Neural progenitor cell (in vitro differentiated cells): Measurements from ENCODE around the gene TNNT3.

Experiments
- CTCF ChIP-seq: fragments of 200-600 bp; sonication (generic); IDR thresholded peaks from 2 replicates; pipeline ENCODE4 v1.5.1; 2017; ENCODE audit warnings: antibody characterized with exemption, mild to moderate bottlenecking
- EZH2 ChIP-seq: fragments of 200-600 bp; sonication (generic); IDR thresholded peaks from 2 replicates; pipeline ENCODE4 v1.6.1; 2017; ENCODE audit warnings: antibody characterized with exemption, mild to moderate bottlenecking, moderate library complexity

GRCh38 chr11:1929621-1930461 is 10.3 kb downstream of the TNNT3 start:
- TF ChIP-seq EZH2 (no peak), CTCF (no peak)
